AG08395 (cell line): Measurements from ENCODE around the gene TEPSIN.
"Not testable (repeated sequence)": the region's sequence is repeated elsewhere in the genome, so short reads cannot be mapped to it uniquely, and the experiment has no call there.

Experiments used
- DNase-seq: peaks from one replicate; pipeline ENCODE4 v3.0.0; 2012; ENCODE audit warnings: mixed read lengths, low spot score

TEPSIN gene

GRCh38 chr17:81236784-81237183, 2.1 kb downstream of the TEPSIN start:
- no peak for DNase-seq

DNA sequence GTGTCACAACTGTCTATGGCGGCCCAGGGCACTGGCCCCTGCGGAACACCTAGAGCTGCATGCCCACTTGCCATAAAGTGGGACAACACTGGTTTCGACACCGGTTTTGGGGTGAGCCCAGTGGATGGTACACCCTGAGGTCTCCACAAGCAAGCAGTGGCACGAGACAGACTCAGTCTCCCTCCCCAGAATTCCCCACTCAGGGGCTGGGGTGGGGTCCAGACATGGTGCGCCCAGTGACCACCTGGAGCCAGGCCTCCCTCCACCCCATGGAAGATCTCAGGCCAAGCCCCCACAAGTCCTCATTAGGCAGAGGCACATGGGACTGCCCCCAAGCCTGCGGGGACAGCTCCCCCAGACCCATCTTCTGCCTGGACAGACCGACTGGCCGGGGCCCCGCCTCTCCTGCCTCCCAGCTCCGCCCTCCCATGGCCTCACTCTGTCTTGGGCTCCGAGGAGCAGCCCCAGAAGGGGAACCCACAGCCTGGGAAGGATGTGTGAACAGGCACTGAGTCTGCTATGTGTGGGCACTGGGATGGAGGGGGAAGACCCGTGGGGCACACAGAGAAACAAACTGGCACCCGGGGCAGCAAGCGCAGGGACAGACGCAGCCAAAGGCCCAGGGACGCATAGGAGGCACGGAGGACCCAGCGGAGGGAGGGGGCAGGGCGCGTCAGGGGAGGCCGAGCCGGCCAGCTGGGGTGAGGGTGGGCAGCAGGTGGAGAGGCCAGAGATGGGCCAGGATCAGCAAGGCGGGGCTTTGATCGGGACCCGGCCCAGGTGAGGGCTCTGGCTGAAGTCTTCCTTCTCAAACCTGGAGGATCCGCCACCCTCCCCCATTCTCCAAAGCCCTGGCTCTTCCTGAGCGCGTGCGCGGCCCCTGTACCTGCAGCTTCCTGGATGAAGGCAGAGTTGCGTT, 2.8 kb downstream of the TEPSIN start:
- no peak for DNase-seq

- no peak for DNase-seq
These were observed 3.7 kb downstream of the TEPSIN start for GRCh38 chr17:81234940-81235821.

DNA sequence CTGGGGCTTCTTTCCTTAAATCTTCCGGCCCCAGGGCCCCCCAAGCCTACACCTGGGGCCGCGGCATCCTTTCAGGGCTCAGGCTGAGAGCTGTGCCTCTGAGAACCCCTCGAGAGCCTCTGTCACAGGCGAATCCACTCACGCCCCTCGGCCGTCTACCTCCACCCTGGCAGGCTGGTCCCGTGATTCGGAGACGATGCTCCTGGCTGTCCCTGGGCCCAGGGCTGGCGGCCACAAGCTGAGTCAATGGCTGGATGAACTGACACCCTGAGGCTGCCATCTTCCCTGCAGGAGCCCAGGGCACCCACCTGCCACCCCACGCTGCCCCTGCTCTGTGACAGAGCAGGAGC, 4.4 kb downstream of the TEPSIN start:
- no peak for DNase-seq

DNA sequence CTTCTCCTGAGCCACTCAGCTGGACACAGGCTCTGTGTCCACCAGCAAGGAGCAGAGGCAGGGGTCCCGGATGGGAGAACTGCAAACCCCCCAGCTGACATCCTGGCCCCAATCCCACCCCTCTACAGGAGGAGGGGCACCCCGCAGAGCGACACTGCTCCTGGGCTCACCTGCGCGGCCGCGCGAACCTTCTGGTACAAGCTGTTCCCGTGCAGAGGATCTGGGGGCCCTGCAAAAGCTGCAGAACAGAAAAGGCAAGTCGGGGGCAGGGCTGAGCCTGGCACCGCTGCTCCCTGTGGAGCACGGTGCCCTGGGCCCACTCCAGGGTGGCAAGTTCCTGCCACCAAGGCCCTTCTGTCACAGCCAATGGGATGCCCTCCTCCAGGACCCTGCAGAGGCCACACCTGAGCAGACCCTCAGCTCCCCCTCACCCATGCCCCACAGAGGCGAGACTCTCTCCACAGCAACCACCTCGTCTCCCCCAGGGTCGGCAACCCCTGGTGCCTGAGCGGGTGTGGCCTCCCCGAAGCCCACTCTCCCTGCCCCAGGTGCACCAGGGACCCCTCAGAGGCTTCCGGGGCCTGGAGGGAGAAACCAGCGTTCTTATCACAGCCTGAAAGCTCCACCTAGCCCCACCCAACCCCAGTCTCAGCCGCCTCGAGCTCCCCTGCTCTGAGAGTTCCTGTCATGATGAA, 4.9 kb downstream of the TEPSIN start:
- DNase-seq = no peak

- DNase-seq = no peak
These were observed 5.5 kb downstream of the TEPSIN start for GRCh38 chr17:81233316-81233715.

- no peak for DNase-seq
These were observed 6.1 kb downstream of the TEPSIN start for GRCh38 chr17:81232616-81233241.

- no peak for DNase-seq
These were observed 6.9 kb downstream of the TEPSIN start for GRCh38 chr17:81231766-81232581.

- no peak for DNase-seq
These were observed 7.7 kb downstream of the TEPSIN start for GRCh38 chr17:81231121-81231645.

GRCh38 chr17:81230043-81230820, 8.6 kb downstream of the TEPSIN start:
- DNase-seq = no peak

- DNase-seq = no peak
These were observed 9.3 kb downstream of the TEPSIN start for GRCh38 chr17:81229666-81229920.

GRCh38 chr17:81228834-81229665, 9.8 kb downstream of the TEPSIN start:
- DNase-seq = no peak

- no peak for DNase-seq
These were observed 10.4 kb downstream of the TEPSIN start for GRCh38 chr17:81228420-81228819.

DNA sequence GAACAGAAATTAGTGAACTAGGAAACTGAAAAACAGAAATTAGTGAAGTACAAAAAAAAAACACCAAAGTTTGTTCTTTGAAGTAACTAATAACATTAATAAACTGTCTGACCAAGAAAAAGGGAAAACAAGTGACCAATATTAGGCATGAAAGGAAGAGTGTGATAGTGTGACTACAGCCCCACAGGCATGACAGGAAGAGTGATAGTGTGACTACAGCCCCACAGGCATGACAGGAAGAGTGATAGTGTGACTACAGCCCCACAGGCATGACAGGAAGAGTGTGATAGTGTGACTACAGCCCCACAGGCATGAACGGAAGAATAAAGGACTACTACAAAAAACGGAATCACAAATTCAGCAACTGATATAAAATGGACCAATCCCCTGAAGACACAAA, 11.2 kb downstream of the TEPSIN start:
- DNase-seq = not testable (repeated sequence)

- no peak for DNase-seq
These were observed 15.1 kb downstream of the TEPSIN start for GRCh38 chr17:81223762-81224130.

DNA sequence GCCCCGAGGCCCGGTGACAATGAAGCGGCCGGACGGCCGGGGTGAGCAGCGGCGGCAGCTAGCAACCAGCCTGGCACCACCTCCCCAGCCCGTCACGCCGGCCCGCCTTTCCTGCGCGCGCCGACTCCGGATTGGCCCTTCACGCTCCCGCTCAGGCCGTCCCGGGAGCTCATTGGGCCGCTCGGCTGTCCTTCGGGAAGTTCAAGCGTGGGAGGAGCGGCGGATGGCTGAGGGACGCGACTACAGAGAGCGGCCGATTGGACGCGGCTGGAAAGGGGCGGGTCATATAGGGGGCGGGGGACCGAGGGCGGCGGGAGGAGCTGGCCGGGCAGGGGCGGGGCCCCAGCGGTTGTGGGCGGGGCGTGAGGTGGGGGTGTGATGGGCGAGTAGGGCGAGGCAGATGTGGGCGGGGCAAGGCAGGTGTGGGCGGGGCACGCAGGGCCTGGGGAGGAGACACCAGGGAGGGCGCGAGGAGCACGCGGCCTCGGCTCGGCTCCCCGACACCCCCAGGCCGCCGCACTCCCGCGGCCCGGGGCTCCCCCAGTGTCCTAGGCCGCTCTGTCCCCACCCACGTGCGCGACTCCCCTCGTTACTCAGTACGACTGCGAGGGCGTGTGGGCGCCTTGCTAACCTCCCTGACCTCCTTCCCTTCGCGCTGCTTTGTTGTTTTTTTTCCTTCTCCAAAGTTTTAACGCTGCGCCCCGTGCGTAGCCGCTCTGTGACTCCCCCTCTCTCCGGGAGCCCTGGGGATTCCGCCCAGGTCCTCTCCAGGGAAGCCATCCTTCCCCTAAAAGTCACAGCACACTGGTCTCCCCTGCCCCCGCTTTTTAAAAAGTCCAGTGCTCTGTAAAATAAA, 15.7 kb downstream of the TEPSIN start, which contains the start of gene CEP131:
Gene CEP131, minus strand, starts transcription at position 60 of the 856 bp plus-strand sequence. CDS start 2,909 bp downstream, outside the sequence.
- peak; percentile 100 for DNase-seq

DNA sequence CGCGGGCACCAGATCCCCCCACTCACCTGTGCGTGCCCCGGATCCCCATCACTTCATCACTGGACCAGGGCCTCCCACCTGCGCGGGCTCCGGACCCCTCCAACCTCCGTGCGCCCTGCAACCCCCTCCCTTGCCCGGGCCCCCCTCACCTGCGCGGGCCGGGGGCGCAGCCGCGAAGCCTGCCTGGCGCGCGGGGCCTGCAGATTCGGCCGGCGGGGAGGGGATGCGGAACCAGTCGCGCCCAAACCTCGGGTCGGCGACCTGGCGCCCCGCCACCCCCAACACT, 16.3 kb downstream of the TEPSIN start:
- no peak for DNase-seq

DNA sequence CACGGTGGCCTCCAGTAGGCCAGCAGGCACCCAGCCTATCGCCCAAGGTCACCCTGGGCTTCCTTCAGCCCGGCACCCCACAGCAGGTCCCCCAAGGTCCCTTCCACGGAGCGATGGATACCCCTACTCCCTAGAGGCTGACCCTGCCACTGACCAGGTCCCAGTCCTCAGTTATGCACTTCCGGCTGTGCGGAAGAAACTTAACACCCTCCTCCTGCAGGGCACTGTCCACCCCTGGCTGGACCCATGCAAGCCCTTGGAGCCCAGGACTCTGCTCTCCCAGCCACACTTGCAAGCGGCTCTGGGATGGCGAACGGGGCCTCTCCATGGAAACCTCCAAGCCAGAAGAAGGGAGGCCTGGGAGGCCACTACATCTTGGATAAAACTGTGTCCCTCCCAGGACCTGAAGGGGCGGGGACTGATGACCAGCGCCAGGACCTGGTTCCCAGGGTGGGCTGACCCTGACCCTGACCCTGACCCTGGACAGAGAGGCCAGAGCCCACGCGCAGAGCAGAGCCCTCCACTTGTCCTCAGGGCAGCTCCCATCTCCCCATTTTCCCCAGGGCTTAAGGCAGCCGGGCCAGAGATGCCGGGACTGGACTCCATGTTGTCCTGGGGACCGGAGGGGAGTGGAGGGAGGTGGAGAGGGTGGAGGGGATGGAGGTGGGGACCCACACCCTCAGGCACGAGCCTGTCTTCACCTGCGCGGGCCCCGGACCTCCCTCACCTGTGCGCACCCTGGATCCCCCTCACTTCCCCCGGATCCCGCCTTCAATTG, 16.8 kb downstream of the TEPSIN start:
- DNase-seq = peak; percentile 18
